ENCODE measurements around the gene STUM. TPM values are rescaled to one million over a fixed set of nuclear protein-coding genes. Genes with fewer than 3 reads are reported as not detected.
"Not testable (repeated sequence)": the region's sequence is repeated elsewhere in the genome, so short reads cannot be mapped to it uniquely, and the experiment has no call there.

Gene STUM
- total RNA-seq, 6 experiments from 2014 or later = 0.06 to 0.68 (median 0.13) TPM; not detected in 2

GRCh38 chr1:226593541-226593940, 45.0 kb downstream of the STUM start:
- no peaks in the 10 kb centered on the region for H3K36me3 ChIP-seq
- no peak for TF ChIP-seq POLR2A (IDR thresholded peaks at IDR 0.05)
- TF ChIP-seq, protein P1, sequence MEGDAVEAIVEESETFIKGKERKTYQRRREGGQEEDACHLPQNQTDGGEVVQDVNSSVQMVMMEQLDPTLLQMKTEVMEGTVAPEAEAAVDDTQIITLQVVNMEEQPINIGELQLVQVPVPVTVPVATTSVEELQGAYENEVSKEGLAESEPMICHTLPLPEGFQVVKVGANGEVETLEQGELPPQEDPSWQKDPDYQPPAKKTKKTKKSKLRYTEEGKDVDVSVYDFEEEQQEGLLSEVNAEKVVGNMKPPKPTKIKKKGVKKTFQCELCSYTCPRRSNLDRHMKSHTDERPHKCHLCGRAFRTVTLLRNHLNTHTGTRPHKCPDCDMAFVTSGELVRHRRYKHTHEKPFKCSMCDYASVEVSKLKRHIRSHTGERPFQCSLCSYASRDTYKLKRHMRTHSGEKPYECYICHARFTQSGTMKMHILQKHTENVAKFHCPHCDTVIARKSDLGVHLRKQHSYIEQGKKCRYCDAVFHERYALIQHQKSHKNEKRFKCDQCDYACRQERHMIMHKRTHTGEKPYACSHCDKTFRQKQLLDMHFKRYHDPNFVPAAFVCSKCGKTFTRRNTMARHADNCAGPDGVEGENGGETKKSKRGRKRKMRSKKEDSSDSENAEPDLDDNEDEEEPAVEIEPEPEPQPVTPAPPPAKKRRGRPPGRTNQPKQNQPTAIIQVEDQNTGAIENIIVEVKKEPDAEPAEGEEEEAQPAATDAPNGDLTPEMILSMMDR (IDR thresholded peaks at IDR 0.05) = no peak
- H3K9me3 ChIP-seq = no peaks in the 10 kb centered on the region
- no peak for ATAC-seq
- H3K4me1 ChIP-seq = no peaks in the 10 kb centered on the region
- H3K4me3 ChIP-seq = no peak overlapping the region
- no peak overlapping the region for H3K27ac ChIP-seq
- H3K27me3 ChIP-seq = no peaks in the 10 kb centered on the region
- intact Hi-C loops (cut with DNase I) = no loop called here
- DNase-seq = no peak
- WGBS (ENCODE audit: insufficient coverage, low coverage, low lambda C conversion rate, missing lambda C conversion rate) = 79% methylated on average over 6 of the region's 8 CpGs

GRCh38 chr1:226596531-226597165, 48.1 kb downstream of the STUM start:
- Histone ChIP-seq H3K4me3 (no peak overlapping the region), H3K9me3 (no peaks in the 10 kb centered on the region), H3K27me3 (no peaks in the 10 kb centered on the region), H3K4me1 (no peaks in the 10 kb centered on the region), H3K27ac (no peak overlapping the region), H3K36me3 (no peaks in the 10 kb centered on the region)
- no CpG with 5 or more reads among the region's 16 CpGs for WGBS (ENCODE audit: insufficient coverage, low coverage, low lambda C conversion rate, missing lambda C conversion rate)
- intact Hi-C loops (cut with DNase I) = no loop called here
- TF ChIP-seq POLR2A (IDR thresholded peaks at IDR 0.05) = no peak
- TF ChIP-seq, protein P1 (IDR thresholded peaks at IDR 0.05) = no peak
- ATAC-seq = no peak
- DNase-seq = no peak

- 100% methylated on average over 1 of the region's 5 CpGs for WGBS (ENCODE audit: insufficient coverage, low coverage, low lambda C conversion rate, missing lambda C conversion rate)
These were observed 49.3 kb downstream of the STUM start for GRCh38 chr1:226597616-226598454.

DNA sequence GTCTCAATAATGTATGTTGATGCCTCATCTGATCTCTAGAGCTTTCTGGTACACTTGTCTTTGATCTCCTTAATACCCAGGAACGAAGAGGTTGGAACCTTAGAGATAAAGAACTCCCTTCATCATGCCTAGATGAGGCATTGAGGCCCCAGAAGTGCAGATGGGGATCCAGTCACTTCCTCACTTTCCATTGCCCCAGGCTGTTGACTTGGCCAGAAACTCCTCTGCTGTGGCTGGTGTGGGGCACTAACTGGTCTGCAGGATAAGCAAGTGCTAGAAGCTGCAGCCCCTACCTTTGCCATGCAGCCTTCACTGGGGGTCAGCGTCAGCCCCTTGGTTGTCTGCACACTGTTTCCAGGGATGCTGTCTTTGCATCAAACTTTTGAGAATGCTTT, 49.9 kb downstream of the STUM start:
- H3K27ac ChIP-seq = no peak overlapping the region
- no peak overlapping the region for H3K4me3 ChIP-seq
- 57% methylated on average over 1 of the region's 2 CpGs for WGBS (ENCODE audit: insufficient coverage, low coverage, low lambda C conversion rate, missing lambda C conversion rate)
- DNase-seq (no peak), ATAC-seq (no peak)
- no peaks in the 10 kb centered on the region for H3K27me3 ChIP-seq
- no peak for TF ChIP-seq POLR2A (IDR thresholded peaks at IDR 0.05)
- TF ChIP-seq, protein P1 (IDR thresholded peaks at IDR 0.05) = no peak
- H3K9me3 ChIP-seq = no peaks in the 10 kb centered on the region
- intact Hi-C loops (cut with DNase I) = no loop called here
- no peaks in the 10 kb centered on the region for H3K36me3 ChIP-seq
- H3K4me1 ChIP-seq = peaks cover 0 to 4% (median 2%) of the 10 kb centered on the region in 4 donors

More at GRCh38 chr1:226597616-226598454, 49.3 kb downstream of the STUM start:
- Histone ChIP-seq H3K36me3 (no peaks in the 10 kb centered on the region), H3K4me1 (peaks cover 0 to 1% (median 0%) of the 10 kb centered on the region in 4 donors), H3K9me3 (no peaks in the 10 kb centered on the region), H3K27me3 (no peaks in the 10 kb centered on the region), H3K27ac (no peak overlapping the region), H3K4me3 (no peak overlapping the region)
- DNase-seq (no peak), ATAC-seq (no peak)
- TF ChIP-seq, protein P1 (IDR thresholded peaks at IDR 0.05) = no peak
- no peak for TF ChIP-seq POLR2A (IDR thresholded peaks at IDR 0.05)
- intact Hi-C loops (cut with DNase I) = no loop called here

DNA sequence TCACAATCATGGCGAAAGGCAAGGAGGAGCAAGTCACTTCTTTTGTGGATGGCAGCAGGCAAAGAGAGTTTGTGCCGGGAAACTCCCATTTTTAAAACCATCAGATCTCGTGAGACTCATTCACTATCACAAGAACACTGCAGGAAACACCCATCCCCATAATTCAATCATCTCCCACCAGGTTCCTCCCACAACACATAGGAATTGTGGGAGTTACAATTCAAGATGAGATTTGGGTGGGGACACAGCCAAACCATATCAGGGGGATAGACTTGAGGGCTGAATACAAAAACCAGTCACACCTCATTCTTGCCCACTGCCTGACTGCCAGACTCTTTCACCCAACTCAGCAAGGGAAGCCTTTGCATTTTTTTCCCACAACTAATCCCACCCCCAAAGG, 50.4 kb downstream of the STUM start:
- intact Hi-C loops (cut with DNase I); ATAC-seq; H3K4me3 ChIP-seq; H3K9me3 ChIP-seq; DNase-seq; H3K4me1 ChIP-seq; H3K27me3 ChIP-seq; H3K36me3 ChIP-seq; H3K27ac ChIP-seq: not testable (repeated sequence)
- 78% methylated on average over 3 of the region's 3 CpGs for WGBS (ENCODE audit: insufficient coverage, low coverage, low lambda C conversion rate, missing lambda C conversion rate)

Data from right lobe of liver (tissue), 6 donors.